ENCODE data around the gene KCNQ1.

Gene KCNQ1

DNA sequence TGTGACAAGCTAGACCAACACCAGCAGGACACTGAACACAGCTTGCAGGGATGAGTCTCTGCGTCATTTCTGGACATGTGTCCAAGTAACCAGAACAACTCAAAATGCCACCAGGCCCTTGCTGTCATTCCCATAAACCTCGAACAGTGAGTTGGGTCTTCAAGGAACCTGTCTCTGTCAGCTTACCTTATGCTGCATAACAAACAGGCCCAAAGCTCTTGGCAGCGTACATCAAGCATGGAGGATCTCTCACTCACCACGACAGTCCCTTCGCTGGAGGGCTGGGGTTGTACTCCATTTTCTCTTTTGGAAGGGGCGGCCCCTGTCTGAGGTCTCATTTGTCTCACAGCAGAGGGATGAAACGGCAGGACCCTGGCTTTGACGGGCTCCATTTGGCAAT is 434.0 kb downstream of the KCNQ1 start:
- no peak for DNase-seq

DNA sequence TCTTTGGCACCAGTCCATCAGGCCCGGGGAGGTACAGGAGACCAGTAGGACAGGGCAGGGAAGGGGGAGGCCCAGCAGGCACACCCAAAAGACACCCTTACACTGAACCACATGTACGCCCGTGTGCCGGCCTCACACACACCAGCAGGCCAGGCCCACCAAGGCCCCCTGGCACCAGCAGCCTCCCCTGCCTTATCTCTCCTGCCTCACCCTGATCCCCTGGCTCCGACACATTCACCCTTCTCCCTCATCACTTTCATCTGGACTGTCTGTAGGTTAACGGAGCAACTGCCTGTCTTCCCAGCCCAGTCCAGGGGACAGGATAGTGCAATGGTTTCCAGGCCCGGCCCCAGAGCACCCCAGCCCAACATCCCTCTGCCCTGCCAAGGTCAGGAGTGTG is 435.8 kb downstream of the KCNQ1 start:
- DNase-seq: no peak

DNA sequence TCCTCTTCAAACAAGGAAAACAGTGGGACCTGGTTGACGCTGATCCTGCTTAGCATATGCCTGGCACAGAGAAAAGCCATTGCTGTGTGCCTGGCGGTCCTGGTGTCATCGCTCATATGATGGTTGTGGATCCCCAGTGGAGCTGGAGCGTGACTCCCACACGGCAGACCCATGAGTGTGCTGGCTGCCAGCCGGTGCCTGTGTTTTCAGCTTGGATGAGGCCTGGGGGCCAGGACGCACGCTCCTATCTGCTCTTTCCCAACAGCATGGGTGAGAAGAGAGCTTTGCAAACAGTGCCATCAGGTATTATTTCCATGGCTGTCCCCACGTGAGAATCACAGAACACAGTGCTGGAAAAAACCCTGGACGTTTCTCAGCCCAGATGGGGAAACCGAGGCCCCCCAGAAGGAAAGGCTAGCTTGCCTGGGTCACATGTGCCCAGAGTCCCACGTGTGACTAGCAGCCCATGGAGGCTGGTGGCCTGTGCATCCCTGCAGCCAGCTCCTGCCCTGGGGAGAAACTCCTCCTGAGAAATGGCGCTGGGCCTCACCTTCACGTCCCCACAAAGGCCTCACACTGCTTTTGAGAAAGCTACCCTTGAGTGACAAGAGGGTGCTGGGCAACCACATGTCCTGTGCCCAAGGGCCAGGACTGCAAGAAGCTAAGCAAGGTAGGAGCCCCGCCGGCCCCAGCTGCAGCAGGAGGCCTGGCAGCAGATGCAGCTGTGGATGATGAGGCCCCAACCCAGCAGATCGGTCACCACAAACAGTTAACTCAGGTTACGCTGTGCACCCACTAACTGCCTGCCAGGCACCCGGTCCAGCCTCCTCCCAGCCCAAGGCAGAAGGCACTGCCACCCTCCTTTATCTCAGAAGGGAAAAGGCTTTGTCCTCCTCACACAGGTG is 436.5 kb downstream of the KCNQ1 start:
- DNase-seq: no peak

DNA sequence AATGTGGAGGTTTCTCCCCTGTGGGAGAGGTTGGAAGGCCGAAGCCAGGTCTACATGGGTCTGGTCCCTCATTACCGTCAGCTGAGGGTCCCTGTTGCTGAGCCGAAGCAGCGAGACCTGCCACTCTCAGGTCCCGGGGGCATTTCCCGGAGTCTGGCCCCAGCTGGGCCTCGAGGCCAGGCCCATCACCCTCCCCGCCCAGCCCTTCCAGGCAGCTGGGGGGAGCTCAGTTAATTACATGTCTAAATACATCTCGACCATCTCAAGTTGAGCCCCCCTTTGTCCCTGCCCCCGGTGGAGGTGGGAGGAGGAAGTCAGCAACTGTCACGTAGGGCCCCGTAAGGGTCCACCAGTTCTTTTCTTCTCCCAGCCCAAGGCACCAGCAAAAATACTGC is 437.2 kb downstream of the KCNQ1 start:
- no peak for DNase-seq

DNA sequence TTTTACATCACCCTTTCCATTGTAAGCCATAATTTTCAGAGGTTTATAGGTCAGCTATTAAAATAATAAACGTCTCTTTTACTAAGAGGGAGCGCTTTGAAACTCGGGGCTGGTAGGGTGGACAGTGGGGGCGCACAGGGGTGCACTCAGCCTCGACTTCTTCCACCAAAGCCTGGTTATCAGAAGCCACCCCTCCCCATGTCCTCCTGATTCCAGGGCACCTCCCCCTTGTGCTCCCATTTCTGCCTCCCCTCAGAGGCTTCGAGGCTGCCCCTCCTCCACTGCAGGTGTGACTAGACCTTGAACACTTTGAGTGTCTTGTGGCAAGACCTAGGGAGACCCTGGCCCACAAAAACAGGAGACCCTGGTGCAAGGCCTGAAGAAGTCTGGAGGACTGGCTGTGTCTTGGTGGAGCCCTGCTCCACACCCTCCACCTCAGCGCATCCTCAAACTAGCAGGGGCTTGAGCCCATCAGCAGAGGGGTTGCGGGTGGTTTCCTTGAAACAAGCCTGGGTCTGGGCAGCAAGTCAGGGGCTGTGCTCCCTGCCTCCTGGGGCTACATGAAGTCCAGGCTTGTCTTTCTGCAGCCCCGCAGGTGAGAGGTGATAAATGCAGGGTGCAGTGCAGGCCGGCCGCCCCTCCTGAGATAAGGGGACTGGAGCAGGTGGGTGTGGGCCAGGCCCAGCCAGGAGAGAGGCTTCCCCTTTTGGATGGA is 437.7 kb downstream of the KCNQ1 start:
- DNase-seq: no peak

DNA sequence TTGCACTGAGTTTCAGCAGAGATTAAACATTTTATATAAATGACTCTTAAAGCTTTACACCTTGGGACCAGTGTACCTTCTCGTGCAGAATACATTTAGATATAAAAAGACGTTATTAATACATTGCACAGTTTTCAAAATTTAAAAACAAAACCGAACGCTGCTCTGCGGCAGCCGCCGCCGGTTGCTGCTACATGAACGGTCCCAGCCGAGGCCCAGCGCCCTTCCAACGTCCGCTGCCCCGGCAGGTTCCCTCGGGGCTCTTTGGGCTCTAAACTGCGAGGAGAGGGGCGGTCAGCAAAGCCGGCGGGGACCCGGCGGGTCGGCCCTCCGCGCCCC is 438.8 kb downstream of the KCNQ1 start:
- no peak for DNase-seq

DNA sequence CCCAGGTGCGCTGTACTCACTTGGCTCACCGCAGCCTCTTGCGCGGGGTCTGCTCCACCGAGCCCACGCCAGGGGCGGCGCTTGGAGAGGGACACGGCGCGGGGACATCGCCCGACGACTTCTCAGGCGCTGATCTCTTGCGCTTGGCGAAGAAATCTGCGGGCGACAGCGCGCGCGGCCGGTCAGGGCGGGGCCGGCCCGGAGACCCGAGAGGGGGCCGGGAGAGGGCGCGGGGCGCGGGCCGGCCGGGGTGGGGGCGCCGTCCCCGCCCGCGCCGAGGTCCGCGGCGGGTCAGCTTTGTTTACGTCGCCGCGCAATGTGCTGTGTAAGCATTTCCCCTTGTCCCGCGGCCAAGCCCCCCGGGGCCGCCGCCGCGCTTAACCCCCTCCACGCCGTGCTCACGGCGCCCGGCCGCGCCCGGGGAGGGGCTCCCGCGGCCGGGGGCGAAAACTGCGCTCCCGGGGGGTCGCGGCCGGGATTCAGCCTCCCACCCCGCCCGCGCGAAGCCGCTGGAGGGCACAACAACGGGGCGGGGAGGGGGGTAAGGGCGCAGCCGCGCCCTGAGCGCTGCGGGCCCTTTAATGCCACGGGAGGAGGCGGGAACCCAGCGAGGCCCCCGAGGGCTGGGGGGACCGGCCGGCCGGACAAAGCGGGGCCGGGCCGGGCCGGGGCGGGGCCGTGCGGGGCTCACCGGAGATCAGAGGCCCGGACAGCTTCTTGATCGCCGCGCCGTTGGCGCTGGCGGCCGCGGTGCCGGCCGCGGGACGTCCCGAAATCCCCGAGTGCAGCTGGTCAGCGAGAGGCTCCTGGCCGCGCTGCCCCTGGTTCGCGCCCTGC is 439.4 kb downstream of the KCNQ1 start:
- no peak for DNase-seq

DNA sequence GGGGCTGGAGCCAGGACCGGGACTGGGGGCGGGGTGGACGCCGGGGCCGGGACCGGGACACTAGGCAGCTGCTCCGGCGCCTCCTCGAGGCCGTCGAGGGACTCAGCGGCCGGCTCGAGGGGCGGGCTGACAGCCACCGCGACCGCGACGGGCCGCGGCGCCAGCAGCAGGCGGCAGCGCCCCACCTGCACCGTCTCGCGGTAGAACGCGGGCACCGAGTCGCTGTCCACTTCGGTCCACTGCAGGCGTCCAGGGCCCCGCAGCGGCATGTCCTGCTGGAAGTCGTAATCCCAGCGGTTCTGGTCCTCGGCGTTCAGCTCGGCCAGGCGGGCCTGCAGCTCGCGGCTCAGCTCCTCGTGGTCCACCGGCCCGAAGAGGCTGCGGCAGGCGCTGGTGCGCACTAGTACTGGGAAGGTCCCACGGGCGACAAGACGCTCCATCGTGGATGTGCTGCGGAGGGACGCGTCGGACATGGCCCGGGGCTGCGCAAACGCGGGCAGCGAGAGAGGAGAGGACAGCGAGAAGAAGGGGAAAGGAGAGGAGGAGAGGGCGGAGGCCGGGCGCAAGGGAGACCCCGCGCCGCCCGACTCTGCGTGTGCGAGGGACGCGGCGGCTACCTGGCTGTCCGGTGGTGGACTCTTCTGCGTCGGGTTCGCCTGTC is 440.3 kb downstream of the KCNQ1 start:
- peak in 2 of 5 donors; percentile 31 to 38 for DNase-seq

DNA sequence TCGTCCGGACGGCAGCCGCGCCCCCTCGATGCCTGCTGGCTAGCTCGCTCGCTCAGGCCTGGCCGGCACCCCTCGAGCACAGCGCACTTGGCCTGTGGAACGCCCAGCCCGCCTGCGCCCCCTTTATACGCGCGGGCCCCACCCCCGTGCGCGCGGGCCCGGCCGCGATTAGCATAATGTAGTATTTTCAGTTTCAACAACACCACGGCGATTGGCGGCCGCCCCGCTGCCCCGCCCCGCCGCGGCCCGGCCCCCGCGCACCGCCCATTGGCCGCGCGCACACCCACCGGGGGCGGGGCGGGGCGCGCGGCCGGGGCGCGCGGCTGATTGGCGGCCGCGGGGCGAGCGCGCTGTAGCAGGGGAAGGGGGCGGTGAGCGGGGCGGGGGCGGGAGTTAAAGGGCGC is 440.9 kb downstream of the KCNQ1 start, which contains the start of gene CDKN1C:
CDKN1C (minus strand) TSS at position 98 of the 404 bp plus-strand sequence. CDS start 319 bp downstream, outside the sequence.
- DNase-seq: peak; percentile 70 to 85 (median 72)

DNA sequence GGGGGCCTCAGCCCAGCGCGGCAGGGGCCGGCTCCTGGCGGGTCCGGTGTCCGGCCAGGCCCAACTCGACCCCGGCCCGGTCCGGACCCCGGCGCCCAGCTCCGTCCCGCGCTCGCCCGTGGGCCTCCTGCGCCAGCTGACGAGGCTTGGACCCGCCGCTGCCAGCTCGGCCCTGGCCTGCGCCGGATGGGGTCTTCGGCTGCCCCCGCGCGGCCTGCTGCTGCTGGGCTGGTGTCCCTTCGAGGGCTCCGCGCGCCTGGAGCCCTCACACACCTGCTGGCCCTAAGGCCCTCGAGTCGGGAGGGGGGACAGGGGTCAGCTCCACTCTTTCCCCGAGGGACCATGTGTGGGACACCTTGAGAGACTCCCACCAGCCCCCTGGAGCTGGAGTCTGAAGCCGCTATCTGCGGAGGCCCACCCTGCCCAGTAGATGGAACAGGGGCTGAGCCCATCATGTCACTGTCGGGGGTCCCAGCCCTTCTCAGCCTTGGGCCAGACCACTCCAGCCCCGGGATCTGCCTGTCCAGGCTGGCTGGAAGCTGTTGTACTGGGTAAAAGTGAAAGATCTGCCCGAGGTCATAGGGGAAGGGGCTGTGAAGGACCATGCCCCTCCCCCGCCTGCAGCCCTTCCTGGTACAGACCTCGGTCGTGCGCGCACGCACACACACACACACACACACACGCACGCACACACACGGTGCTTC is 441.5 kb downstream of the KCNQ1 start:
- DNase-seq: peak in 1 of 5 donors; percentile 26

DNA sequence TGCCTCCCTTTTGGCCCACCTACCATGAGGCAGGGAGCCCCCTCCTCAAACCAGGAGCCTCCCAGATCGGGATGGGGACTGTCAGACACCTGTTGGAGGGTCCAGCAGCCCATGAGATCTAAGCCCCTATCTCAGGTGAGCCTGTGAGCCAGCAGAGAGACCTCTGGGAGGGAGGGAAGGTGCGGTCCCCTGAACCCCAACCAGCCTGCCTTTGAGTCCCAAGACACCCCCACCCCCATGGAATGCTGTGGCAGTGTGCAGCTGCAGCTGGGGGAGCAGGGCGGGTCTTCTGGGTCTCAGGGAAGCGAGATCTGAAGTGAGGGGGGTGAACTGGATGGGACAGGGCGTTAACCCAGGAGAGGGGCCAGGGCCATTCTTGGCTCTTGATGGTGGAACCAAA is 442.1 kb downstream of the KCNQ1 start:
- DNase-seq: no peak

DNA sequence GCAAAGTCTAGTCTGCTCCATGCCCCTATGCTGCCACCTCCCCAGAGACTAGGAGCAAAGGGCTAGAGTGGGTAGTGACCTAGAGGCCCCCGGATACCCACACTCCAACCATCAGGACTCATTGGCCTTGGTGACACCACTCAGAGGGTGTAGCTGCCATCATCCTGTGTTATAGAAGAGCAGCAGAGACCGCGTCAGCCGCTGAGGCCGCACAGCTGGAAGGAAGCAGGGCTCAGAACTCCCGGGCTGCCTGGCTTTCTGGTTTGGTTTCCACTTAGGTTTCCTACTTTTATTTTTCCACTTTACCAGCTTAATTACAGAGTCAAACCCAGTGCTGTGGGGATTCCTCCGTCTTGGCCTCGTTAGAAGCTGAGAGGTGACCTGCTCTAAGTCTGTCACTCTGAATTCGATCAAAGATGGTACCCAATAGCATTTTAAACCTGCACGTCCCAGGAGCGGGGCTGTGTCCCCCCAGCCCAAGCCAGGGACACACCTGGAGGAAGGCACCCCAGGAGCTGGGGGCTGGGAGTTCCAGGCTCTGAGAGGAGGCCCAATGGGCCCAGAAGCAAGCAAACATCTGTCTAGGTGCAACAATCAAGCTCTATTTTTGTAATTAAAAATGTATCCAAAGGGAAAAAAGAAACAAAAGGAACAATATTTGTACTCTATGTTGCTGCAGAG is 442.8 kb downstream of the KCNQ1 start:
- DNase-seq: no peak

DNA sequence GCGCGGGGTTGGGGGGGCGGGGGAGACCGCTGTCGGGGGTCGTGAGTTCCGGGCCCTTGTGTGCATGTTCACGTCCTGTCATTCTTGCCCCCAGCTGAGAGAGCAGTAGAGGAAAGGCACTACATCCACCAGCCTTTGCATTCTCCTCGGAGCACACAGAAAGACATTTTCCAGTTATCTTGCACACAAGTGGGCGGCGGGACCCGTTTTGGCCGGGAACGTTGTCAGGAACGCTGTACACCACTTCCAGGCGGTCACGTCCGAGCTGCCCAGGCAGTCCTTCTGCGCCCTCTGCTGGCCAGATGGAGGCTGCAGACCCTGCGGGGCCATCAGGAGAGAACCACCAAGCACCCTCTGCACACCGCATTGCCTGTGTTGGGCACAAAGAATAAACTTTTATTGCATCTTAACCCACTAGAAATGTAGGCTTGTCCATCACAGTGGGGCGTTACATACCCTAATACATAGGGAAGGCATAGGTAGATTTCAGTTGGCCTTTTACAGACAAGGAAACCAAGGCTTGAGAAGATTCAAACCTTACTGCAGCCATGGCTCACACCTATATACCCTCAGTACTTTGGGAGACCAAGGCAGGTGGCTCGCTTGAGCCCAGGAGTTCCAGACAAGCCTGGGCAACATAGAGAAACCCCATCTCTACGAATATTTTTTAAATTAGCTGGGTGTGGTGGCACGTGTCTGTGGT is 443.6 kb downstream of the KCNQ1 start:
- peak; percentile 66 to 80 (median 75) for DNase-seq

DNA sequence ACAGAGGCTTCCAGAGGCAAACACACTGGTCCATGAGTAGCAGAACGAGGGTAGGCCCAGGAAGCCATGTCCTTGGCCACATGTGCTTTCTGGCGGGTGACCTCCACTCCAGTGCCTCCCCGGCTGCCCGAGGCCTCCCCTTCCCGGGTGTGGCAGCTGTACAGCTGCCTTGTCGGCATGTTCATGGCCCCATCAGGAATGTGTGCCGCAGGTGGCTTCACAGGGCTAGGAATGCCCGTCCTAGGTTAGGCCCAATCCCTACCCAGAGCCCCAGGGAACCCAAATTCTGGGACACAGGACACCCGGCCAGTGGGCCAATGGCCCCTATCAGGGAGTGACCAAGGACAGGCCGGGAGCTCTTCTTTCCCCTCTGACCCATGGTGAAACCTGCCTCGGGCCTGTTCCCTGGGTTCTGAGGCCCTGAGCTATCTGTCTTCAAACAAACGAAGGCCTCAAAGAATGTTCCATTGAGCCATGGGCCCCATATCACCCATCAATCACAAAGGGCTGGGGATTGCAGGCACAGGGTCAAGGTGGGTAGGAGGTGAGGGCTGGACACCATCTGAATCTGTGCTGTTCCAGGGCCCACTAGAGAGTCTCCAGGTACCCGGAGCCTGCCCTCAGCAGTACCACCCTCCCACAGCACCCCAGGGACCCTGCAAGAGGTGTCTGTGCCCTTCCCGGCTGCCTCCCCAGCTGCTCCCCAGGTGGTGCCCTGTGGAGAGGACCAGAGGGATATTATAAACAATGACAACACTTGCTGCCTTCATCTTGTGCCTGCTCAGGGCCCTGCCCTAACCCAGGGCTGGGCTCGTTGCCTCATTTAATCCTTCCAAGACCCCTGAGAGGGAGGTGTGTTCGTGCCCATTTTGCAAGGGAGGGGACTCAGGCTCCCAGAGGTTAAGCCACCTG is 444.8 kb downstream of the KCNQ1 start:
- DNase-seq: no peak

DNA sequence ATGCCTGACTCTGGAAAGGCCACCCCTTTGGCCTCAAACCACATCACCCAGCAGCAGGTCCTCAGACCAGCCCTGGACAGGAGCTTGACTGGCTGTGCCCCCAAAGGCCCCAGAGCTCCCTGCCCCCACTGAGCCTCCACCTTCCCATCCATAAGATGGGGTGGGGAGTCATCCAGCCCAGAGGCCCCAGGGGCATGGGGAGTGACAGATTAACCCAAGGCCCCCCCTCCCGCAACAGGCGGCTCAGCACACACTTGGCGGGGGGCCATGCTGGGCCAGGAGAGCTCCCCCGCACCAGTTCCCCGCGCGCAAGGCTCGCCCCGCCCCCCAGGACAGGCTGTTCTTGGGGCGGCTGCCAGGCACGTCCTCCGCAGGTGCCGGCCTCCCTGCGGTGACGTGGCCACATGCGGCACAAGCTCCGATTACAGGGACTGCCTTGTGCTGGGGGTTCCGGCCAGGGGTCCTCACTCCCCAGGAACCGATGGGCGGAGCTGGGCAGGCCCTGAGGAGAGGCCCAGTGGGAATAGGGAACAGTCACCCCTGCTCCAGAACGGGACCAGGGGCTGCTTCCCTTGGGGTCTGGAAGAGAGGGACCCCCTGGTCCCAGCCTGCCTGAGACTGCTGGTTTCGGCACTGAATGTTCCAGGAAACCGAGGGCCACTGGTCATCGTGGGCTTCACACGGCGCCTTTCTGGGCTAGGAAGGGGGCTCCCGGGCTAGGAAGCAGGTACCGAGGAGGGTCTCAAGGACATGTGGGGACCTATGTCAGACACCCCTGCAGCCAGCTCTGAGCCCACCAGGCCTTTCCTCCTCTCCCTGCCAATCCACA is 445.9 kb downstream of the KCNQ1 start:
- no peak for DNase-seq

DNA sequence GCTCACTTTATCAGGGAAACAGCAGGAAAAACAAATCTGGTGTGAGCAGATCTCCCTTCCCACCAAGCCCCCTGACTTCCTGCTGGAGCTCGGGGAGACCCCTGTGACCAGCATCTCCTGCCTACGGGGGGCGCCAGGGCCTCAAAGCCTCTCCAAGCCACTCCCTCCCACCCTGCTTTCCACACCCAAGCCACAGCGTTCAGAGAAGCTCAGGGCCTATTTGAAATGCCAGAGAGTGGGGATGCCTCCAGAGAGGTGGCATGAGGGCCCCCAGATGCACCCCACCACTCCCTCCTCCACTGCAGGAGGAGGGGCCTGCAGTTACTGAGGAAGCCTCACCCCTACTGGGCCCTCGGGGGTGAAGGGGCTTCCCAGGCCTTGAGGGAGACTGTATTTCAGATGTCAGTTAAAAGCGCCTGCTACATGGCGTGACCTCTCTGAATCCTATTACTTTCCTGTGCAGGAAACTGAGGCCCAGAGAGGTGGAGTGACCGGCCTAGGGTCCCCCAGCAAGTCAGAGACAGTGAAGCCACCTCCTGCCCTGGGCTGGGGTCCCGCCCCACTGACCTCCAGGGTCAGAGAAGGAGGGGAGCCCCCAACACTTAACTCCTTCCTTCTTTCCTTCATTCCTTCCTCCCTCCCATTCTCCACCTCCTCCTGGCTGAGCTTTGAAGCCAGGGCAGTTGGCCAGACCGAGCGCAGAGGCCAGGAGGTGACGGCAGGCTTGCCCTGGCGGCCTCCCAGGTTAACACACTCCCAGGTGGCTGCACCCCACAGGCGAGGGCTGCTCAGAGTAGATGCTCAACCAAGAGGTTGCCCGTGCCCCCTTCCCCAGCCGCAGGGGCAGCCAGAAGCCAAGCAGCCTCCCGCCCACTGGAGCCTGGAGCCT is 446.8 kb downstream of the KCNQ1 start:
- no peak for DNase-seq

DNA sequence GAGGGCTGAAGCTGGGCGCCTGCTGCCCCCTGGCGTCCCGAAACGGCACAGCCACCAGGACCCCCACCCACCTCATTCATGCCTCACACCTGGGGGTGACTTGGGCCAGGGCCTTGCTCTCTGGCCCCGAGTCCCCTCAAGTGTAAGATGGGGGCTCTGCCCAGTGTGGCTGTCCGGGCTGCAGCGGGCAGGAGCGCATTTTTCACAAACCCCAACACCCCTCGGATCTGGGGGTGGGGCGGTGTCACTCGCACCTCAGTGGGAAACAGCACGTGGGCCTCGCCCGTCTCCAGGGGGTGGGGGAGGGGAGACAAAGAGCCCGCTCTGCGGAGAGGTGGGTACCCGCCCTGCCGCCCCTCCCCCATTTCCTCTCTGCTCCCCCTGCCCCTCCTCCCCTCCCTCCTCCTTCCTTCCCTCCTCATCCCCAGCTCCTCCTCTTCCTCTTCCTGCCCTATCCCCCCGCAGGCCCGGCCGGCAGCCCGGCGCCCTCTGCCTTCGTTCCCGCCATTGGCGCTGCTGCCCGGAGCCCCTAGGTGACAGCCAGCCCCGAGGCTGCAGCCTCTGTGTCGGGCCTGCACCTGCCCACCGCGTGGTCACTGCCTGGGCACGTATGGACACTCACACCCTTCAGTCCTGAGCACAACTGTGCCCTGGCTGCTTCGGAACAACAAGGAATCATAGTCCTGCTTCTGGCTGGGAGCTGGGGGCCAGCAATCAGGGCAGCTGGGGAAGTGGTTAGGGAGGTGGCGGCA is 447.6 kb downstream of the KCNQ1 start:
- peak in 4 of 5 donors; percentile 34 to 78 (median 49) for DNase-seq

Measured in T-helper 1 cell (primary cell).